Gastroesophageal sphincter (tissue), 4 donors: Measurements from ENCODE around the gene VIPR2. TPM values are rescaled to one million over a fixed set of nuclear protein-coding genes. Genes with fewer than 3 reads are reported as not detected.

ENCODE experiments used
- ATAC-seq: fragments of 150-250 bp; one replicate; pipeline ENCODE4 v1.9.1; 2016; ENCODE audit warnings: mild to moderate bottlenecking, moderate library complexity
- H3K27ac ChIP-seq, 4 donors: fragments of 200-600 bp; sonication (generic) in 3 of 4; 1 replicate in 3 of 4; 2 replicates in 1 of 4; pipeline ENCODE4 v1.5.1; 2016 to 2019
- H3K27me3 ChIP-seq: fragments of 200-600 bp; sonication (generic); one replicate; pipeline ENCODE4 v1.5.1; 2019
- H3K36me3 ChIP-seq, 2 donors: fragments of 200-600 bp; sonication (generic); one replicate each; pipeline ENCODE4 v1.5.1; 2019; ENCODE audit warnings: control low read depth in 1 of 2
- H3K4me1 ChIP-seq, 3 donors: fragments of 200-600 bp; sonication (generic); 1 replicate in 2 of 3; 2 replicates in 1 of 3; pipeline ENCODE4 v1.5.1; 2016 to 2019; ENCODE audit warnings: control low read depth in 2 of 3
- H3K4me3 ChIP-seq, 2 donors: fragments of 200-600 bp; sonication (generic); one replicate each; pipeline ENCODE4 v1.5.1; 2019; ENCODE audit warnings: mild to moderate bottlenecking in 1 of 2, moderate library complexity in 1 of 2
- H3K9me3 ChIP-seq, 3 donors: fragments of 200-600 bp; sonication (generic); one replicate each; pipeline ENCODE4 v1.5.1; 2017 to 2019; ENCODE audit warnings: control low read depth in 2 of 3
- EP300 ChIP-seq: sonication (generic); formaldehyde crosslinking; IDR thresholded peaks from one replicate; pipeline ENCODE4 v1.6.1; 2017; ENCODE audit warnings: antibody characterized with exemption, mild to moderate bottlenecking
- POLR2A ChIP-seq, 2 donors: fragments of 450-650 bp; IDR thresholded peaks; one replicate each; pipeline ENCODE4 v1.6.1; 2017; ENCODE audit warnings: antibody characterized with exemption in 2 of 2, mild to moderate bottlenecking in 2 of 2, moderate library complexity in 1 of 2
- POLR2AphosphoS5 ChIP-seq: sonication (generic); formaldehyde crosslinking; IDR thresholded peaks from one replicate; pipeline ENCODE4 v1.6.1; 2017; ENCODE audit warnings: antibody characterized with exemption
- WGBS, 2 donors: methylation state at CpG; one replicate each; pipeline ENCODE4 v1.1.5; 2018; ENCODE audit warnings: low coverage in 1 of 2; 5-methylcytosine and 5-hydroxymethylcytosine counted together
- total RNA-seq, 4 donors: library from RNA; depleted of rRNA; stranded (reverse); fragments of >200 nt; gene quantifications; one replicate each; pipeline ENCODE4 v1.1.0, GENCODE V29; 2016
- TF ChIP-seq, protein P1 (sequence below), 4 experiments: fragments of 200-600 bp in 2 of 4; fragments of 450-650 bp in 2 of 4; sonication (generic) in 1 of 4; IDR thresholded peaks; one replicate each; pipeline ENCODE4 v1.5.1; 2017 to 2019; ENCODE audit warnings: antibody characterized with exemption in 4 of 4, mild to moderate bottlenecking in 2 of 4, moderate library complexity in 2 of 4

The VIPR2 gene
- total RNA-seq, 4 donors from 2014 or later, result 13.3 to 52.5 (median 27.4) TPM

DNA sequence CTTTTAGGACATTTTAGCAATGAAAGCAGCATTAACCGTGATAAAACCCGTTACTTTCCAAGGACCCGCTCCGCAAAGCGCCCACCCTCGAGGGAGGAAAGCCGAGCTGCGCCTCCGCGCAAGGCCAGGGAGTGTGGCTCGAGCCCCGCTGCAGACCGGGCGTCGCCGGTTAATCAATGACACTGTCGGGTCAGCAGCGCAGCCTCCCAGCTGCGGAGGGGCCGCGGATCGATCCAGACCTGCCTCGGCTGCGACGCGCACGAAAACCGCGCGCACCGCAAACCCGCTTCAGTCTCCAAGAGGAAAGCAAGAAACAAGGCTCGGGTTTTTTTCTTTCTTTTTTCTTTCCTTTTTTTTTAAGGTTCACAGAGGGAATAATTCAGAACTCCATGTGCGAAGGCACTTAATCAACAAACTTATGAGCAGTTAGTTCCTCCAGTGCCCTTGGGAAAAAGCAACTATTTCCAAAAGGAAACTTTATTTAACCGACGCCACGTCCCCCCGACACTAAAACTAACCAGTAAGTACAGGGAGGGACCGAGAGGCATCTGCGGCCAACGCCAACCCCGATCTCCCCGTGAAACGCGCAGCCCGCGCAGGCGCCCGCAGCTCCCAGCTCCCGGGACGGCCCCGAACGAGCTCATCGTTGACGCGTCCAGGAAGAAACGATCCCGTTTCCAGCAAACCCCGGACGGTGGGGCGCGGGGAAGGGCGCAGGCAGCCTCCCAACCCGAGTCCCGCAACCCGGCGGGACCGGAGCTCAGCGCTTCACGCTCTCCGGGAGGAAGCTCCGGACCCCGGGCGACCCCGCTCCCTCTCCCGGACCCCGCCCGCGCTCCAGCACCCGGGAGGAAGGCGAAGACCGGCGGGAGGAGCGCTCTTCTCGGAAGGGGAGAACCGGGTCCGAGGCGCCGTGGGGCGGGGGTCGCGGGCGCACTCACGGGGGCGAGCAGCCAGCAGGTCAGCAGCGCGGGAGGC, 598 bp downstream of the VIPR2 start:
- ATAC-seq, result peak; percentile 42
- peak overlapping the region; percentile 44 to 87 (median 67) for H3K27ac ChIP-seq
- 0 to 5% methylated on average over 1 to 33 of the region's 97 CpGs for WGBS, 2 donors
- no peaks in the 10 kb centered on the region for H3K9me3 ChIP-seq
- peaks cover 24% of the 10 kb centered on the region for H3K27me3 ChIP-seq
- peaks cover 0 to 14% of the 10 kb centered on the region in 2 donors for H3K36me3 ChIP-seq
- peak overlapping the region; percentile 73 to 85 for H3K4me3 ChIP-seq
- TF ChIP-seq POLR2AphosphoS5, result peak; percentile 38
- peak in 1 of 2 donors; percentile 15 for TF ChIP-seq POLR2A (IDR thresholded peaks at IDR 0.05)
- TF ChIP-seq, protein P1, sequence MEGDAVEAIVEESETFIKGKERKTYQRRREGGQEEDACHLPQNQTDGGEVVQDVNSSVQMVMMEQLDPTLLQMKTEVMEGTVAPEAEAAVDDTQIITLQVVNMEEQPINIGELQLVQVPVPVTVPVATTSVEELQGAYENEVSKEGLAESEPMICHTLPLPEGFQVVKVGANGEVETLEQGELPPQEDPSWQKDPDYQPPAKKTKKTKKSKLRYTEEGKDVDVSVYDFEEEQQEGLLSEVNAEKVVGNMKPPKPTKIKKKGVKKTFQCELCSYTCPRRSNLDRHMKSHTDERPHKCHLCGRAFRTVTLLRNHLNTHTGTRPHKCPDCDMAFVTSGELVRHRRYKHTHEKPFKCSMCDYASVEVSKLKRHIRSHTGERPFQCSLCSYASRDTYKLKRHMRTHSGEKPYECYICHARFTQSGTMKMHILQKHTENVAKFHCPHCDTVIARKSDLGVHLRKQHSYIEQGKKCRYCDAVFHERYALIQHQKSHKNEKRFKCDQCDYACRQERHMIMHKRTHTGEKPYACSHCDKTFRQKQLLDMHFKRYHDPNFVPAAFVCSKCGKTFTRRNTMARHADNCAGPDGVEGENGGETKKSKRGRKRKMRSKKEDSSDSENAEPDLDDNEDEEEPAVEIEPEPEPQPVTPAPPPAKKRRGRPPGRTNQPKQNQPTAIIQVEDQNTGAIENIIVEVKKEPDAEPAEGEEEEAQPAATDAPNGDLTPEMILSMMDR (IDR thresholded peaks at IDR 0.05), result no peak
- TF ChIP-seq EP300, result no peak
- H3K4me1 ChIP-seq, result peaks cover 0 to 52% (median 0%) of the 10 kb centered on the region in 3 donors

DNA sequence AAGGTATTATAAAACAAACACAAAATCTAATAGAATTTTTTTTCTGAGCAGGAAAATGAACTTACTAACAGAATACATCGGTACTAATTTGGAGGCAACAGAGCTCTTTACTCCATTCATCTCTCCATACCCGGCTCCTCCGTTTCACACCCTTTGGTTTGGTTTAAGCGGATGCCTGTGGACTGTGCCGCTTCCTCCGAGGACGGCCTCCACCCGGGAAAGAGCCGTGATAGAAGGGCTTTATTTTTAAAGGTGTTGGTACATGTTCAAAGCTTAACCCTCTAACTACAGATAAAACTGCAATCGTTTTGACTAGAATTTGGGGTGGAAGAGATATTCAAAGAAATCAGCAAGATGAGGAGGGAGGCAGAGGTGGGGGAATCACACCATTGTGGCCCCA, 1.9 kb downstream of the VIPR2 start:
- Histone ChIP-seq H3K27ac (peak overlapping the region in 2 of 4 donors; percentile 83 to 87), H3K4me3 (peak overlapping the region in 1 of 2 donors; percentile 85), H3K27me3 (peaks cover 24% of the 10 kb centered on the region), H3K9me3 (no peaks in the 10 kb centered on the region), H3K36me3 (peaks cover 0 to 25% of the 10 kb centered on the region in 2 donors), H3K4me1 (peaks cover 0 to 52% (median 0%) of the 10 kb centered on the region in 3 donors)
- 47 to 55% methylated on average over 3 to 6 of the region's 10 CpGs for WGBS, 2 donors
- TF ChIP-seq POLR2A (IDR thresholded peaks at IDR 0.05), result no peak
- no peak for TF ChIP-seq POLR2AphosphoS5
- TF ChIP-seq, protein P1 (IDR thresholded peaks at IDR 0.05), result no peak
- no peak for TF ChIP-seq EP300
- ATAC-seq, result no peak

DNA sequence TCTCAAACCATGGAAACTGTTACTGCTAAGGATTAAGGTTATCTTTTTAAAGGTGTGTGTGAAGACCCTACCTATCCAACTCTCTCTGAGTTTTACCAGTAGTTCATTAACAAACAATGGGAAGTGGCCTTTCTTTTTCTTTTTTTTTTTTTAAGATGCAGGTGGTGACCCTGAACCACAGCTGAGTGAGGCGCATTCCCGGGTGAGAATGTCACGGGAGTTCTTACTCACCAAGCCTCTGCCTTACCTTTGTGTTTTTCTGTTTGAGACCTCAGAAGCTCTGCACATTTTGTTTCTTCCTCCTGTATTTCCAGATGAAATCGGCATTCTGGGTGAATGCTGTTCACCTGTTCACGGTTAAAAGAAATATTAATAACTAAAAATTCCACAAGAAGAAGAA, 2.5 kb downstream of the VIPR2 start:
- TF ChIP-seq EP300, result no peak
- peak; percentile 15 for TF ChIP-seq POLR2AphosphoS5
- Histone ChIP-seq H3K4me1 (peaks cover 0 to 52% (median 0%) of the 10 kb centered on the region in 3 donors), H3K27me3 (peaks cover 24% of the 10 kb centered on the region), H3K27ac (peak overlapping the region in 2 of 4 donors; percentile 24 to 87), H3K36me3 (peaks cover 0 to 28% of the 10 kb centered on the region in 2 donors), H3K9me3 (no peaks in the 10 kb centered on the region), H3K4me3 (no peak overlapping the region)
- WGBS, 2 donors, result 45 to 91% methylated on average over 4 to 5 of the region's 5 CpGs
- no peak for ATAC-seq

DNA sequence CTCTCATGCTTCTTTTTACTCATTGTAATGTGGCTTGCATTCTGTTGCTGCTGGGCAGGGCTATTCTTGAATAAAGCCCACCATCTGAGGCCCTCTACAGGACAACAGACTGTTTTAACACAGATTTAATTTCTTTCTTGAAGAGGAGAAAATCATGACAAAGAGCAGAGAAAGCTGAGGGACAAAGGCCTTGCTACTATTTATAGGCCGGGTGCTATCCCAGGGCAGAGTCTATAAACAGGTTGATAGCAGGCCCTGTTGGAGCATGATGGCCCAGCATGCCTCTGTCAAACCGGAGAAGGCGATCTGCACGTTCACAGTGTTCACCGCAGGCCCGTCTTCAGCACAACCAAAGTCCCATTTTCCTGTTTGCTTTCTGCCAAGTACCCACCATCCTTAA, 3.0 kb downstream of the VIPR2 start:
- TF ChIP-seq POLR2AphosphoS5 (peak; percentile 13), POLR2A (IDR thresholded peaks at IDR 0.05) (no peak), EP300 (no peak)
- TF ChIP-seq, protein P1 (IDR thresholded peaks at IDR 0.05), result peak in 1 of 4 experiments; percentile 19
- Histone ChIP-seq H3K4me1 (peaks cover 0 to 52% (median 0%) of the 10 kb centered on the region in 3 donors), H3K9me3 (no peaks in the 10 kb centered on the region), H3K27ac (peak overlapping the region in 2 of 4 donors; percentile 24 to 87), H3K36me3 (peaks cover 0 to 33% of the 10 kb centered on the region in 2 donors), H3K27me3 (peaks cover 24% of the 10 kb centered on the region), H3K4me3 (no peak overlapping the region)
- ATAC-seq, result no peak
- WGBS, 2 donors, result 35 to 88% methylated on average over 3 to 6 of the region's 6 CpGs

DNA sequence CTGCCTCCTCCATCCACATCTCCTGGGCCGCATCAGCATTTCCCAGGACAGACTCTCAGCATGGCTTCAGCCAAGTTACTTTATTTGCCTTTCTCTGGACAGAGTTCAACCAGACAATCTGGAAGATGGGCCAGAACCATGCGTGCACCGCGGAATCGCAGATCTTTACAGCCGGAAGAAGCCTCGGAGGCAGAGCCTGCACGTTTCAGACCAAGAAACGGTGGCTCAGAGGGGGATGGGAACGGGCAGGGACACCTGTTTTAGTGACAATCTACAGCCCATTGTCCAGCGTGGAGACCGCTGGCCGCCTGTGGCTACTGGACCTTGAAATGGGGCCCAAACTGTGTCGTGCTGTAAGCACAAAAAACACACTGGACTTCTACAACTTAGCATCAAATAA, 3.5 kb downstream of the VIPR2 start:
- no peaks in the 10 kb centered on the region for H3K9me3 ChIP-seq
- H3K36me3 ChIP-seq, result peaks cover 0 to 37% of the 10 kb centered on the region in 2 donors
- peaks cover 0 to 52% (median 0%) of the 10 kb centered on the region in 3 donors for H3K4me1 ChIP-seq
- no peak overlapping the region for H3K4me3 ChIP-seq
- no peak for ATAC-seq
- H3K27ac ChIP-seq, result peak overlapping the region in 2 of 4 donors; percentile 24 to 87
- no peak for TF ChIP-seq POLR2AphosphoS5
- TF ChIP-seq EP300, result no peak
- TF ChIP-seq, protein P1 (IDR thresholded peaks at IDR 0.05), result no peak
- no peak for TF ChIP-seq POLR2A (IDR thresholded peaks at IDR 0.05)
- 83 to 89% methylated on average over 7 to 11 of the region's 14 CpGs for WGBS, 2 donors
- H3K27me3 ChIP-seq, result peaks cover 24% of the 10 kb centered on the region
